Body of pancreas (tissue), 4 donors: ENCODE measurements around the gene DISP2. TPM values are rescaled to one million over a fixed set of nuclear protein-coding genes. Genes with fewer than 3 reads are reported as not detected.

Experiments used
- ATAC-seq: fragments of 150-250 bp; one replicate; pipeline ENCODE4 v1.9.1; 2016
- DNase-seq, 4 donors: peaks; one replicate each; pipeline ENCODE4 v3.0.0-alpha.2; 2019
- H3K27ac ChIP-seq, 4 donors: fragments of 200-600 bp; sonication (generic); 1 replicate in 3 of 4; 2 replicates in 1 of 4; pipeline versions ENCODE4 v1.5.1 to v1.6.1; 2016 to 2019; ENCODE audit warnings: mild to moderate bottlenecking in 1 of 4, mixed read lengths in 1 of 4, moderate library complexity in 1 of 4
- H3K27me3 ChIP-seq, 2 donors: fragments of 200-600 bp; sonication (generic); one replicate each; pipeline ENCODE4 v1.6.0; 2016; ENCODE audit warnings: mild to moderate bottlenecking in 1 of 2
- H3K36me3 ChIP-seq, 2 donors: fragments of 200-600 bp; sonication (generic); replicated peaks in 1 of 2; 2 replicates each; pipeline ENCODE4 v1.5.1; 2016; ENCODE audit warnings: low read depth in 2 of 2; ENCODE audit not compliant: insufficient read depth in 1 of 2
- H3K4me1 ChIP-seq: fragments of 200-600 bp; sonication (generic); one replicate; pipeline ENCODE4 v1.6.0; 2016
- H3K4me3 ChIP-seq, 2 donors: fragments of 200-600 bp; sonication (generic); 1 replicate in 1 of 2; 2 replicates in 1 of 2; pipeline ENCODE4 v1.5.1; 2016 to 2019
- H3K9me3 ChIP-seq, 3 donors: fragments of 200-600 bp; sonication (generic); 1 replicate in 2 of 3; 2 replicates in 1 of 3; pipeline ENCODE4 v1.5.1; 2016
- CTCF ChIP-seq, 7 experiments: fragments of 450-650 bp in 4 of 7; fragments of 200-600 bp in 3 of 7; sonication (generic) in 3 of 7; IDR thresholded peaks; one replicate each; pipeline ENCODE4 v1.5.1; 2016 to 2019; ENCODE audit warnings: antibody characterized with exemption in 7 of 7
- POLR2A ChIP-seq, 3 donors: fragments of 450-650 bp; IDR thresholded peaks; one replicate each; pipeline ENCODE4 v1.6.1; 2016; ENCODE audit warnings: antibody characterized with exemption in 3 of 3, mild to moderate bottlenecking in 2 of 3
- WGBS, 2 donors: methylation state at CpG; one replicate each; pipeline ENCODE4 v1.1.5; 2017; 5-methylcytosine and 5-hydroxymethylcytosine counted together
- intact Hi-C: fragments of 100-400 bp; cut with DNase I; formaldehyde crosslinking; loops from one replicate; pipeline ENCODE4 v1.15.1; 2023
- total RNA-seq, 2 donors: library from RNA; depleted of rRNA; stranded (reverse); fragments of >200 nt; gene quantifications; one replicate each; pipeline ENCODE4 v1.1.0, GENCODE V29; 2016

DISP2 gene
- total RNA-seq, 2 donors from 2014 or later, result under 0.01 to 0.52 TPM

- Histone ChIP-seq H3K9me3 (no peaks in the 10 kb centered on the region), H3K36me3 (no peaks in the 10 kb centered on the region), H3K27me3 (no peaks in the 10 kb centered on the region), H3K4me1 (peaks cover 23% of the 10 kb centered on the region), H3K27ac (no peak overlapping the region), H3K4me3 (no peak overlapping the region)
- TF ChIP-seq POLR2A (IDR thresholded peaks at IDR 0.05) (no peak), CTCF (IDR thresholded peaks at IDR 0.05) (no peak)
- ATAC-seq, result no peak
- intact Hi-C loops, result no loop called here
- no peak for DNase-seq
- 44 to 59% methylated on average over 3 of the region's 3 CpGs for WGBS, 2 donors
These were observed 47.0 kb upstream of the DISP2 start for GRCh38 chr15:40310993-40311392.

GRCh38 chr15:40312370-40313158 is 45.5 kb upstream of the DISP2 start:
- TF ChIP-seq CTCF (IDR thresholded peaks at IDR 0.05) (no peak), POLR2A (IDR thresholded peaks at IDR 0.05) (no peak)
- WGBS, 2 donors, result 66 to 78% methylated on average over 10 of the region's 10 CpGs

GRCh38 chr15:40313531-40314398 is 44.3 kb upstream of the DISP2 start:
- intact Hi-C loops, result no loop called here
- no peak overlapping the region for H3K4me3 ChIP-seq
- WGBS, 2 donors, result 26 to 27% methylated on average over 10 of the region's 10 CpGs
- TF ChIP-seq POLR2A (IDR thresholded peaks at IDR 0.05), result no peak
- TF ChIP-seq CTCF (IDR thresholded peaks at IDR 0.05), result no peak
- peak; percentile 84 to 91 (median 90) for DNase-seq
- H3K27ac ChIP-seq, result peak overlapping the region in 3 of 4 donors; percentile 7 to 38 (median 27)
- H3K27me3 ChIP-seq, result no peaks in the 10 kb centered on the region
- ATAC-seq, result peak; percentile 84
- H3K9me3 ChIP-seq, result no peaks in the 10 kb centered on the region
- H3K4me1 ChIP-seq, result peaks cover 23% of the 10 kb centered on the region
- no peaks in the 10 kb centered on the region for H3K36me3 ChIP-seq

More at GRCh38 chr15:40312370-40313158, 45.5 kb upstream of the DISP2 start:
- ATAC-seq (peak; percentile 75), DNase-seq (peak; percentile 70 to 88 (median 82))
- Histone ChIP-seq H3K36me3 (no peaks in the 10 kb centered on the region), H3K27me3 (no peaks in the 10 kb centered on the region), H3K4me3 (no peak overlapping the region), H3K4me1 (peaks cover 23% of the 10 kb centered on the region), H3K9me3 (no peaks in the 10 kb centered on the region), H3K27ac (peak overlapping the region in 3 of 4 donors; percentile 7 to 38 (median 14))
- intact Hi-C loops, result no loop called here

- Histone ChIP-seq H3K36me3 (no peaks in the 10 kb centered on the region), H3K9me3 (no peaks in the 10 kb centered on the region), H3K27ac (no peak overlapping the region), H3K27me3 (no peaks in the 10 kb centered on the region), H3K4me1 (peaks cover 23% of the 10 kb centered on the region), H3K4me3 (no peak overlapping the region)
- no peak for ATAC-seq
- TF ChIP-seq CTCF (IDR thresholded peaks at IDR 0.05) (no peak), POLR2A (IDR thresholded peaks at IDR 0.05) (no peak)
- WGBS, 2 donors, result 85 to 89% methylated on average over 4 of the region's 4 CpGs
- DNase-seq, result no peak
- intact Hi-C loops, result no loop called here
These were observed 43.2 kb upstream of the DISP2 start for GRCh38 chr15:40314723-40315276.
